IPS DF 6.9 (cell line): Measurements from ENCODE around the gene RALY.

Experiments
- DNase-seq: peaks from one replicate; pipeline ENCODE4 v3.0.0-alpha.2; 2013; ENCODE audit warnings: low read depth, low spot score
- H3K27ac ChIP-seq: one replicate; pipeline ENCODE4 v1.5.1; 2013; ENCODE audit warnings: low read length, control low read depth
- H3K27me3 ChIP-seq: 2 replicates; pipeline ENCODE4 v1.6.1; 2013; ENCODE audit warnings: mild to moderate bottlenecking, low read length; ENCODE audit not compliant: control insufficient read depth, insufficient read depth
- H3K36me3 ChIP-seq: 2 replicates; pipeline ENCODE4 v1.6.1; 2013; ENCODE audit warnings: low read length; ENCODE audit not compliant: control insufficient read depth, insufficient read depth
- H3K4me1 ChIP-seq: 2 replicates; pipeline ENCODE4 v1.6.1; 2013; ENCODE audit warnings: low read length; ENCODE audit not compliant: control insufficient read depth, insufficient read depth
- H3K4me3 ChIP-seq: 2 replicates; pipeline ENCODE4 v1.5.1; 2013; ENCODE audit warnings: mild to moderate bottlenecking, low read length
- H3K9me3 ChIP-seq: 2 replicates; pipeline ENCODE4 v1.6.1; 2013; ENCODE audit warnings: low read length, inconsistent platforms; ENCODE audit not compliant: control insufficient read depth, insufficient read depth
- WGBS: extraction: QIAGEN DNeasy Blood & Tissue Kit; methylation state at CpG from one replicate; pipeline ENCODE4 v1.1.7; 2013; ENCODE audit warnings: mixed read lengths, missing lambda C conversion rate; ENCODE audit not compliant: insufficient read length, insufficient coverage; 5-methylcytosine and 5-hydroxymethylcytosine counted together

RALY gene

DNA sequence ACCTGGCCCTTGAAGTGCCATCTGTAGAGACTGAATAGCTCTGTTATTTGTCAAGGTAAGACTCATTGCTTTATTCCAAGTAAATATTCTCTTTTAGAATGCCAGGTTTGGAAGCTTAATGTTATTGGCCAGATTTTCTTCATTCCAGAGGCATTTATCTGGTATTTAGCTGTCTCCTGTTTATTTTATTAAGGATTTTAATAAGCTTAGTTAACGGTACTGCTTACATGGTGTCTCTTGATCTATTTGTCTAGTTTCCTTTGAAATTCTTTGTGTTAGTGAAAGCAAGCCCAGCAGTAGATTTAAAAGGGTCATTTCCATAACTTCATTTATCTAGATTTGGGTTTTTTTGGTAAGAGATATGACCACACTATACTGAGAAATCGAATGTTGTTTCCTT, 7.7 kb downstream of the RALY start:
- Histone ChIP-seq H3K36me3 (no peaks in the 10 kb centered on the region), H3K4me3 (no peak overlapping the region), H3K4me1 (no peaks in the 10 kb centered on the region), H3K27ac (no peak overlapping the region), H3K27me3 (no peaks in the 10 kb centered on the region), H3K9me3 (no peaks in the 10 kb centered on the region)
- no CpG with 5 or more reads among the region's 2 CpGs for WGBS
- no peak for DNase-seq

DNA sequence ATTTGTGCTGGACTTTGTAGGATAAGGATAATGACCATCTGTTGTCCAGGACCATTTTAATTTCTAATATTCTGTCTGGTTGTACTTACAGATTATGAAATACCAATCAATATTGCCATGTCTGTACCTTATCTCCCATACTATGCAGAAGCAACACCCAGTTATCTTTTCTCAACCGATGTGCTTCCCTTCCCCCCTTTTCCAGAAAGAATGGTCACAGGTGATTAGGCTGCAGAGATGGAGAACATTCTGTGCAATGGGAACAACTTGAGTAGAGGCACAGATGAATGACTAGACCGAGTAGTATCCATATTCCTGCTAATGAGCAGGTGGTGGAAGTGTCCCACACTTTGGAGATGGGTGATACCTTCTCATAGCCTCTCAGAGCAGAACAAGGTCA, 10.5 kb downstream of the RALY start:
- DNase-seq = no peak
- Histone ChIP-seq H3K36me3 (no peaks in the 10 kb centered on the region), H3K4me3 (no peak overlapping the region), H3K9me3 (no peaks in the 10 kb centered on the region), H3K4me1 (no peaks in the 10 kb centered on the region), H3K27ac (no peak overlapping the region), H3K27me3 (no peaks in the 10 kb centered on the region)
- no CpG with 5 or more reads among the region's 2 CpGs for WGBS

DNA sequence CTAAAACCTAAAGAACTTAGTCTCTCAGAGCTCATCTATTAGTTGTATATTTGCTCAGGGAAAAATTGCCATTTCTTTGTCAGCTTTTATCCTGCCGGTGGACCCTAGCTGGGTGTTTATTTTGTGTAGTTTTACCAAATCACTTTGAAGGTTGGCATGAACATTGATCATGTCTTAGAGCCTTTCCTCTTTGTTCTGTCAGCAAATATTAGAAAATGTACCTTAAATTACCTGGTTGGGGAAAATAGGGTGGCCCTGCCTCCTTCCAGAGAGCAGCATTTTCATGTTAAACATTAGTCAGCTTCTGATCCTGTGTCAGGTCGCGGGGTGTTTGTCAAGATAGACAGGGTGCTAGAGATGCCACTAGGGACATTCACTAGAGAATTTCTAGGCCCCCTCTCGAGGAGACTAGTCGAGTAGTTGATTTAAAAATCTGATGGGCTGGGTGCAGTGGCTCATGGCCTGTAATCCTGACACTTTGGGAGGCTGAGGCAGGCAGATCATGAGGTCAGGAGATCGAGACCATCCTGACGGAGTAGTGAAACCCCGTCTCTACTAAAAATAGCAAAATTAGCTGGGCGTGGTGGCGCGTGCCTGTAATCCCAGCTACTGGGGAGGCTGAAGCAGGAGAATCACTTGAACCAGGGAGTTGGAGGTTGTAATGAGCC, 11.2 kb downstream of the RALY start:
- Histone ChIP-seq H3K4me1 (peaks cover 2% of the 10 kb centered on the region; the same call in 1 of the 2 replicates), H3K36me3 (no peaks in the 10 kb centered on the region), H3K27me3 (no peaks in the 10 kb centered on the region), H3K4me3 (no peak overlapping the region), H3K27ac (no peak overlapping the region), H3K9me3 (no peaks in the 10 kb centered on the region)
- DNase-seq = no peak
- WGBS = no CpG with 5 or more reads among the region's 11 CpGs

GRCh38 chr20:34006619-34007018, 12.9 kb downstream of the RALY start:
- no peak for DNase-seq
- no peak overlapping the region for H3K4me3 ChIP-seq
- no peaks in the 10 kb centered on the region for H3K27me3 ChIP-seq
- no CpG with 5 or more reads among the region's 2 CpGs for WGBS
- no peaks in the 10 kb centered on the region for H3K9me3 ChIP-seq
- H3K4me1 ChIP-seq = peaks cover 2% of the 10 kb centered on the region; the same call in 1 of the 2 replicates
- no peak overlapping the region for H3K27ac ChIP-seq
- H3K36me3 ChIP-seq = no peaks in the 10 kb centered on the region

DNA sequence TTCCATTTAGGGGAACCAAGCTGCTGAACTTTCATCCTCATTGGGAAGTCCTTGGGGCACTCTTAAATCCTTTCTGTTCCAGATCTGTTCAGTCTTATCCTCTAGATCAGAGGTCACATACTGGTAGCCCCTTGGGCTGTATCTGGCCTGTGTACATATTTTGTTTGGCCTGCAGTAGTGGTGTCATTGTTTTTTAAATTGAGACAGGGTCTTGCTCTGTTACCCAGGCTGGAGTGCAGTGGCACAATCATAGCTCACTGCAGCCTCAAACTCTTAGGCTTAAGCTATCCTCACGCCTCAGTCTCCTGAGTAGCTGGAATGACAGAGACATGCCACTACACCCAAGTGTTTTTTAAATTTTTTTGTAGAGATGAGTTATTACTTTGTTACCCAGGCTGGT, 14.8 kb downstream of the RALY start:
- no peak for DNase-seq
- H3K27ac ChIP-seq = no peak overlapping the region
- no peaks in the 10 kb centered on the region for H3K9me3 ChIP-seq
- H3K4me3 ChIP-seq = no peak overlapping the region
- H3K36me3 ChIP-seq = no peaks in the 10 kb centered on the region
- no peaks in the 10 kb centered on the region for H3K27me3 ChIP-seq
- WGBS = no CpG with 5 or more reads among the region's 1 CpG
- H3K4me1 ChIP-seq = peaks cover 4% of the 10 kb centered on the region

DNA sequence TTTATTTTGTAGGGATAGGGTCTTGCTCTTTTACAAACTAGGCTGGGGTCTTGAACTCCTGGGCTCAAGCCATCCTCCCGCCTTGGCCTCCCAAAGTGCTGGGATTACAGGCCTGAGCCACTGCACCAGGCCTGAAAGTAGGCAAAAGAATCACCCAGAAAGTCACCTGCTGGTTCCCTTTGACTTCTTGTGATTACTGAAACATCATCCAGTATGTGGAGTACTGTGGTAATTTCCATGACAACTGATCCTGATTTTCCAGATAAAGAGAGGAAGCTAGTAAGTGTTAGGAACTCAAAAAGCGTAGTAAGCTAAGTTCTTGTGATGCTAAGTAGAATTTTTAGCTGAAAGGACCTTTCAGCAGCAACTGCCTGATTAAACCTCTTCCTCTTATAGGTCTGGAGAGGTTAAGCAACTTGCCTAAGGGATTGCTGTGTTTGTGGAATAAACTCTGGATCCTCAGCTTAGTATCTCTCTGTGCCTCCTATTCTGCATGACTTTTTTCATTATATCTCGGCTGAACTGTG, 16.8 kb downstream of the RALY start:
- H3K36me3 ChIP-seq = no peaks in the 10 kb centered on the region
- peak; percentile 83 for DNase-seq
- peaks cover 4% of the 10 kb centered on the region for H3K4me1 ChIP-seq
- no CpG with 5 or more reads among the region's 3 CpGs for WGBS
- H3K4me3 ChIP-seq = no peak overlapping the region
- H3K27ac ChIP-seq = no peak overlapping the region
- no peaks in the 10 kb centered on the region for H3K27me3 ChIP-seq
- no peaks in the 10 kb centered on the region for H3K9me3 ChIP-seq

- DNase-seq = no peak
- no CpG with 5 or more reads among the region's 1 CpG for WGBS
- Histone ChIP-seq H3K4me1 (peaks cover 4% of the 10 kb centered on the region), H3K4me3 (no peak overlapping the region), H3K36me3 (no peaks in the 10 kb centered on the region), H3K9me3 (no peaks in the 10 kb centered on the region), H3K27me3 (no peaks in the 10 kb centered on the region), H3K27ac (no peak overlapping the region)
Measured at GRCh38 chr20:34011275-34011674, 17.6 kb downstream of the RALY start.

GRCh38 chr20:34012330-34012729, 18.6 kb downstream of the RALY start:
- no peaks in the 10 kb centered on the region for H3K9me3 ChIP-seq
- H3K4me1 ChIP-seq = peaks cover 6% of the 10 kb centered on the region
- no peak overlapping the region for H3K4me3 ChIP-seq
- no peaks in the 10 kb centered on the region for H3K27me3 ChIP-seq
- DNase-seq = no peak
- H3K36me3 ChIP-seq = no peaks in the 10 kb centered on the region
- WGBS = no CpG with 5 or more reads among the region's 5 CpGs
- no peak overlapping the region for H3K27ac ChIP-seq

DNA sequence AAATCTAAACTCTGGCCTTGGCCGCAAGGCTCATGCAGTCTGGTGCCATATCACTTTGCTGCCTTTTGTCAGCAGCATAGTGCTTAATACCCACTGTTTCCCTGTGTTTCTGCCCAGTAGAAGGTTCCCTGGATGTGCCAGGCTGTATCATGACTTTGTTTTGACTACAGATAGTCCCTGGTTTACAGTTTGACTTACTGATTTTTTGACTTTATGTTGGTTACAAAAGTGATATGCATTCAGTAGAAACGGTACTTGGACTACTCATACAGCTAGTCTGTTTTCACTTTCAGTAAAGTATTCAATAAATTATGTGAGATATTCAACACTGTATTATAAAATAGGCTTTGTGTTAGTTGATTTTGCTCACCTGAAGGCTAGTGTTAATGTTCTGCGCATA, 19.0 kb downstream of the RALY start:
- Histone ChIP-seq H3K4me3 (no peak overlapping the region), H3K27ac (no peak overlapping the region), H3K9me3 (no peaks in the 10 kb centered on the region), H3K4me1 (peaks cover 7% of the 10 kb centered on the region), H3K36me3 (no peaks in the 10 kb centered on the region), H3K27me3 (no peaks in the 10 kb centered on the region)
- DNase-seq = no peak
- no CpG with 5 or more reads among the region's 3 CpGs for WGBS

GRCh38 chr20:34013554-34013953, 19.8 kb downstream of the RALY start:
- Histone ChIP-seq H3K9me3 (no peaks in the 10 kb centered on the region), H3K27me3 (no peaks in the 10 kb centered on the region), H3K4me3 (no peak overlapping the region), H3K36me3 (no peaks in the 10 kb centered on the region), H3K27ac (no peak overlapping the region), H3K4me1 (peaks cover 7% of the 10 kb centered on the region)
- WGBS = no CpG with 5 or more reads among the region's 2 CpGs
- no peak for DNase-seq

GRCh38 chr20:34014878-34015277, 21.2 kb downstream of the RALY start:
- H3K9me3 ChIP-seq = no peaks in the 10 kb centered on the region
- H3K4me3 ChIP-seq = no peak overlapping the region
- DNase-seq = no peak
- H3K36me3 ChIP-seq = no peaks in the 10 kb centered on the region
- H3K4me1 ChIP-seq = peaks cover 5% of the 10 kb centered on the region
- WGBS = no CpG with 5 or more reads among the region's 1 CpG
- no peaks in the 10 kb centered on the region for H3K27me3 ChIP-seq
- no peak overlapping the region for H3K27ac ChIP-seq
